Activated T-helper 1 cell treated with Interleukin-2 at 50 U/mL for 16 hours (primary cell): Measurements from ENCODE around the gene SCEL.
"Not testable (repeated sequence)": the region's sequence is repeated elsewhere in the genome, so short reads cannot be mapped to it uniquely, and the experiment has no call there.

Experiments
- DNase-seq: peaks from one replicate; pipeline ENCODE4 v3.0.0-alpha.2; 2020; ENCODE audit warnings: low read depth

Gene SCEL

DNA sequence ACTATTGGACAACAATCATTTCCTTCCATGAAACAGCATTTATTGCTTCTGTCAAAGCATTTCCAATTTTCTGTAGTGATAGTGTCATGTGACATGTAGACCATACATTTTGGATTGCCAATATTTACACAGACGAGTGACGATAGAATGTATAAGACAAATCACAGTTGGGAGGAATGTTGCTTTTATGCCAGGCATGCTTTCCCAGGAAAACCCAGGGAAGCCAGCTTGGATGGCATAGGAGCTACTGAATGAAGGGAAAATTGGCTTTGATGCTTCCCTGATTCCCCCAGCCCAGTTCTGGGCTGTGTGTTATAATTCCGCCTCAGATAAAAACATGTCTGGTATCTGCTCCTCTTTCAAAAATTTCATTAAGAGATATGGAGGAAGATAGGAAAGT is 22.5 kb downstream of the SCEL start:
- DNase-seq = no peak

DNA sequence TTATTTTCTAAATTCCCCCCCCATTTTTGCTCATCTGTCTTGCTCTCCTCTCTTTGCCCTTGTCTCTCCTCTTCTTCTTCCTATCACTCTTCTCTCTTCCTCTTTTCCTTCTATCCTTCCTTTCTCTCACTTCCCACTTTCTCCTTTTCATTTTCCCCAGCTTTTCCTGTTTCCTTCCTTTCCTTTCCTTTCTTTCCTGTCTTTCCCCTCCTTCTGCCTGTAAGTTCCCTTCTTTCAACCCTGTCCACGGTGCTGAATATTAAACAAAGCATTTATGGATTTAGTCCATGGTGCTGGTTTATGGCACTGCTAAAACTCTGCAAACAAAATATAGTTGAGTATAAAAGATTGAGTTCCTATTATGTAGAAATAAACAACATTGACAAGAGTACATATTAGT is 27.6 kb downstream of the SCEL start:
- no peak for DNase-seq

DNA sequence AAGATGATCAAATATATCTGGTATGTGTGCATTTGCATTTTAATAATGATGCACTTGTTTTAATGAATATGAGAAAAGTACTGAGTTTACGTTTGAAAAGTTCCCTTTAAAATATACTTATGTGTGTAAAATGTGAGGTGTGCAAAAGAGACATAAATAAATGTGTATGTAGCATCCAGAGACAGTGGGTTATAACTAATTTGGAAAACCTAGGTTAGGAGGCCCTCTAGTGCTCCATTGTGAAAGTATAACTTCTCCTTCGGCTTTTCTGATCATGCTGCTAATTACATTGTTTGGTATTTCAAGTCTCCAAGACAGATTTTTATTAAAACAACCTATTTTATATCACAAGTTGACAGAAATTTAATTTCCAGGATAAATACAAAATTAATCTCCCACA is 30.1 kb downstream of the SCEL start:
- no peak for DNase-seq

DNA sequence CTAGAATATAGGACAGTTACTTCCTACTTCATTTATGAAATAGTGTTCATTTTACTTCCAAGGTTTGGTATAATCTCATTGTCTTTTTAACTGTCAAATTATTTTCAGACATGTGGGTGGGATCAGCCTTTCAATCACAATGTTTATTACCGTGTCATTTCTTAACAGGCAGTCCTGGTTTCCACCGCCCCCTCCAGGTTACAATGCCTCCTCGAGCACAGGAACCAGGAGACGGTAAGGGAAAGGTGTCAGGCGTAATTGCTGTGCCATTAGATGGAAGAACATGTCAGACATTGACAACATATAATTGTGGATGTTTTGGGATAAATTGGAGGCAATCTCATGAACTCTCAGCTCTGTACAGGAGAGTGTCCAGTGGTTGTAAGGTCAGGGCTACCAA is 36.5 kb downstream of the SCEL start:
- no peak for DNase-seq

DNA sequence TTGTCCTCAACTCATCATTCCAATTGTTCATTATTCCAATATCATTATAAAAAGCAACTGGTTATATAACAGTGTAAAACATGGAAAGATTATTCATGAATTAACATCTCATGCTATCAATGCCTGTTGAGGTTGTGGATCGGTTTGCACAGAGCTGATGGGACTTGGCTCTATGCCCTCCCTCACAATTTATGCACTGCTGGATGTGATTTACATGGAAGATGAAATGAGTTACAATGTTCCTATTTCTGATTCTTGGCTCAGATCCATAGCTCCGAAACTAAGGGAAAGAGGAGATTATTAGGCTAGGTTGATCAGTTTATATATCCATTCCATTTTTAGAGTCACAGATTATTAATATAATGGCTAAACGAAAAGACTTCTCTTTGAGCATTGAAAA is 38.6 kb downstream of the SCEL start:
- no peak for DNase-seq

DNA sequence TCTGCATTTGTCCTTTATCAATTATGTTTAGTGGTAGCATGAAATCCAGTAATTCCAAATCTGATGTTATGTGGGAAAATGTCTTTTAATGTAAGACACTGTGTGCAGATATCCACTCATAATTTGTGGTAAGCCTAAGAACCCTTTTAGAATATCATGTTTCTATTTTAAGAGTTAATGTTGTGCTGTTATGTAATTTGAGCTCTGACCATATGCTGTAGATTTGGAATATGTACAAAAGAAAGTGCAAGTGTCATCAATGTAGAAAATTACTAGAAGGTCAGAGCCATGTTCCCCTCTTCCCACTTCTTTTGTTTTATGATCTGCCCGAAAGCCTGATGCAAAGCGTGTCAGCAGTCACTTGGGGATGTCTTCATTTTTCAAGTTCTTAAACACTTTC is 44.5 kb downstream of the SCEL start:
- DNase-seq = no peak

DNA sequence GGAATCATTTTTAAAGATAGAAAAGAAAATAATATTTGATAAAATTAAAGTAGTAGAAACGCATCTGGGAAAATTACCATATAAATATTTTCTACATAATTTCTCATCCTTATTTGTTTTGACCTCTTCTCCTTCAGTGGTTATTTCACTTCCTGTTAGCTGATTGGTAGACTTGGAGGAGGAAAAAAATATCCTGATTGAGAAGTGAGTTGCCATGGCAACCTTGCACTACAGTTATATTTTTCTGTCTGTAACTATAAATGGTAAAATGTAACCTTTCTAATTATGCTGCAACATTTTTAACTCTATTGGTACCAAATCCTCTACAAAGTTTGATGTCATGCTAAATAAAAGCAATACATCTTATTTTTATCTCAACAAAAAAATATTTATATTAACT is 45.2 kb downstream of the SCEL start:
- DNase-seq = no peak

DNA sequence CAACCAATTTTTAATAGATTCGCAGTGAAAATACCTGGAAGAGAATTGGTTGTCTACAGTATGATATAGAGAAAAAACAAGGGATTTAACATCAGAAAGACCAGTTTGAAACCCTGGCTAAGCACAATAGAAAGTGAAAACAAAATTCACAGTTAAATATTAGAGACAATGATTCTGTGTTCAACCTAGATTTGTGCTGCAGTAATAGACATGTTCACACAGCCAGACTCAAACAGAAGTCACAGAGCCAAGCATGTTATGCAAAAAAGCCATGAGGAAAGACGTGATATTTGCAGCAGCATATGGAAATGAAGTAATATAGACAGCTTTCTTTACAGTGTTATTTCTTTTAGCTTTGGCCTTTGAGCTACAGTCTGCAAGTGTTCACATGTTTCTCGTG is 48.1 kb downstream of the SCEL start:
- DNase-seq = no peak

DNA sequence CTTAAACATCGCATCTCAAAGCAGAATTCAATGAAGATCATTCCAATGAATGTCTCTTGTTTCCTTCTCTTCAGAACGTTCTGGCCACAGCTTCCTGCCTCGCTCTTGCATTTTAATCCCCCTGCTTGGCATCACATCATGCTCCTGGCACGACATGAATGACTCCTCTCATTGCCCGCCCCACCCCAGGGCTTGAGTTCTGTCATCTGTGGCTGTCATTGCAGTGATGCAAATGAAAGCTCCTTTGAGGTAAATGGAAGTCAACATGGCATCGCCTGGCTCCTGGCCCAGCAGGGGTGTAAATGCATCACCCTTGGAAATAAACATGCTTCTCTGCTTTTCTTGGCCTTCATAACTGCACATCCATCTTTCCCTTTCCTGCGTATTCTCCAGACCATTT is 48.6 kb downstream of the SCEL start:
- no peak for DNase-seq

DNA sequence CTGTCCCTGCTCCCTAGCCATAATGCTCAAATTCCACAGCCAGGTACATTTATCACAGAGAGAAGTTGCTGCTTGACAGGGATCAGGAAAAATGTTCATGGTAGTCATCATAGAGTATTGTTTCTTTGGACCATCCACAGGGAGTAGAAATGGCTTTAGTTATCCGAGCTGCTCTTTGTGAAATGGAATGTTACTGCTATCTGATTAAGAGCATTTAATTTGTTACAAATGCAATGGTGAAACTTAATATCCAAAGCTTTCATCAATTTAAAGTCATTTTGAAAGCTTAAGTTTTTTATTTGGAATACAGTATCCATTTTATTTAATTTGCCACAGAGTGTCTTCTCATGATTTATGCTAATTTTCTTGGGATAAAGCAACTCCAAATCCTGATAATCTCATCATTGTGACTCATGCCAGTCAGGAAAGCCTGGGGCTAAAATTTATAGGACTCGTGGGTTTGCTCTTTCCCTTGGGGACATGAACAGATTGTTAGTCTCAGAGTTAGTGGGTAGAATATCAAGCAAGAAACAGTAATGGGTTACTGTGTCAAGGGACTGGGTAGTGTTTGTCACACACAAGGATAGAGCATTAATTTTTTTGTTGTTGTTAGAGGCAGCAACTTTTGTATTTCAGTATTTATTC is 59.8 kb downstream of the SCEL start:
- DNase-seq = no peak

DNA sequence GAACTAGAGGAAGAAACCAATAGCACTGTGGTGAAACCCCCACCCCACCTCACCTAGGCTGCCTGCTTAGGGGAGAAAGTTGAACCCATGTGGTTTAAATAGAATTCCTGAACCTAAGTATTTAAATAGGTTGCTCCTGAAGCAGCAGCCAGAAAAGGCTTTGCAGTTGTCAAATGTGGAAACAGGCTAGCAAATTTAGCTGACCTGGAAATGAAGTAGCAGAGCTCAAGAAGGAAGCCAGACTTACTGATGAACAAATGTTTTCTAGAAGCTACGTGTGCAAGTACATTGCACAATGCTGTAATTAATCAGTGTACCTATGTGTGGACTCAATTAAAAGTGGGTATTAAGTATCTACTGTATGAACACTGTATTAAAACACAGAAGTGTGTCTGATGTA is 61.3 kb downstream of the SCEL start:
- DNase-seq = no peak

DNA sequence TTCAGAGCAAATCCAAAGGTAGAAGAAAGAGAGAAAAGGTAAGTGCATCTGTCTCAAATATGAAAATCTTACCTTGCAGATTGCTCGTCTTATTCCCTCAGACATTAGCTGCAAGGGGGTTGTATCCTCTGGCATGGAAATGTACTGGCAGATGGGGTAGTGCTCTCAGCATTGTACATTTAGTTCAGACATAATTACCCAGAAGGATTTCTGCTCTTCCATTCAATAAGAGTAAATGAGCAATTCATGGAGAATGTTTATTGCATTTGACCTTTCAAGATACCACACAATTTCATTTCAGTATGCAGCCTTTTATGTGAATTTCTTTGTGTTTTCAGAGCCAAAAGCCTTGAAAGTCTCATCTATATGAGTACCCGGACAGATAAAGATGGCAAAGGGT is 63.8 kb downstream of the SCEL start:
- DNase-seq = no peak

DNA sequence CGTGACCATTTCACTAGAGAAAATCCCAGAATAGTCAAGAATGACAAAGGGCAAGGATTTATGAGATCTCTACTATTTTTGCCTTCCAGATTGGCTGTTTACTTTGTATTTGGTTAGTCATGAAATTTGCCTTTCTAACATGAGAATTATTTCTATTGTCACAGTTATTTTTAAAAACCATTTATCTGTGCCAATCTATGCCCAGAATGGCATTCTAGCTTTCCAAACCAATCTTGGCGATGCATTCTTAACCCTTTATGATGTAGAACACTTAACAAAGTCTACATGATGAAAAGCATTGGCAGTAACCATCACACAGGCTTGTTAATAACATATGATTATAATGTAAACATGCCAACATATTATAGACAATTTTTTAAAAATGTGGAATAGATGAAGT is 65.2 kb downstream of the SCEL start:
- DNase-seq = no peak

DNA sequence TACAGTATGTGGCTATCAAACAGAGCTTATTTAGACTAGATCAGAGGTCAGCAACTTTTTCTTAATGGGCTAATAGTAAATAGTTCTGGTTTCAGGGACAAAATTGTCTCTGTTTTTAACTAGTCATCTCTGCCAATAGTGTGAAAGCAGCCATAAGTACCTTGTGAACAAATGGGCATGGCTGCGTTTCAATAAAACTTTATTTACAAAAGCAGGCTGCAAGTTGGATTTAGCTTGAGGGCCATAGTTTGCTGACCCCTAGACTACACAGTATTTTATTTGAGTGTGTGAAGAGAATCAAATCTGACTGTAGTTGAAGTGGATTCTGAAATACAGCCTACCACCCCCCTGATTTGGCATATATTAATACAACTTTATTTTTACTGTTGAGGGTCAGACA is 75.6 kb downstream of the SCEL start:
- no peak for DNase-seq

DNA sequence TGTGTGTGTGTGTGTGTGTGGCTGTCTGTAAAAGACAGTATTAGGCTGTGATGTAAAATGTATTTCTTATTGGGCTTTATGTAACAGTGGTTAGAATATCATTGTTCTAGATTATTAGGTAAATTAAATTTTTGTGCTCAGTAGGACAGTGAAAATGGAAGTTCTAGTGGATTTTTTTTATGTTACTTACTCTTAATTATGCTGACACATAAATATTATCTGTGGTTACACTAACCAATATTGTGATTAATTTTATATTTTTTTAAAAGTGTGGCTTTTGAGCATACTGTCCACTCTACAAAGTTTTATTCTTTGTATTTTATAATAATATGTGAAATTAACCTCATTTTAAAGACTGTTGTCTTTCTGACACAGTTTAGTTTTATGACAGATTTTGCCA is 80.5 kb downstream of the SCEL start:
- no peak for DNase-seq

DNA sequence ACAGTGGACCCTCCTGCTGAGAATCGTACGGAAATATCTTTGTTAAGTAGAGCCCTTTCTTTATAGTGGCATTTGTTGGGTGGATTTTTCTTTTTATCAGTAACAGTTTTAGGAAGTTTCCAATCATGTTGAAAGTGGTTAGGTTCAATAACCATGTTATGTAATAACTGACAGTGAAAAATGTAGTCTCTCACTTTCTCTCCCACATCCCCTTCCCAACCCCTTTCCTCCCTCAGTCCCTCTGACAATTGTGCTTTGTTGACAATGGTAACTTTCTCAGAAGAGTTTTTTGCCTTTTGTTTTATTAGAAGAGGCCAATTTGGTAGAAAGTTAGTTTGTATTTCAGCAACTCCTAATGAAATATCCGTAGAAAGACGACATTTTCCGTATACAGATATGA is 84.1 kb downstream of the SCEL start:
- DNase-seq = no peak

DNA sequence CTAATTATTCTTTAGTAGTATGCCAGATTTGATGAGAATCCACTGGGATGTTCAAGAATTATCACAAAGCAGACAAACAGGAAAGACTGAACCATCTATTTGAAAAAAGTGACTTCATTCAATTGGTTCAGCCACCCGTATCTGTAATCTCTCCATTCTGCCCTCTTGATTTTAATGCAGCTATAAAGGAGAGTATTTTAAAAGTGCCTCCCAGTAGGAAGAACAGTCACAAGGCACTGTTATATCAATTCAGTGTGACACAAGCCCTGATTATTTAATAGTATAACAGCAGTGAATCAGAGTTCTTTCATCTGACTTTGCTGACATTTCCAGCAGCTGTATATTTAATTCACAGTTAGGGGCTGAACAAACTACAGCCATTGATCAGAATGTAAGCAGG is 84.6 kb downstream of the SCEL start:
- no peak for DNase-seq

DNA sequence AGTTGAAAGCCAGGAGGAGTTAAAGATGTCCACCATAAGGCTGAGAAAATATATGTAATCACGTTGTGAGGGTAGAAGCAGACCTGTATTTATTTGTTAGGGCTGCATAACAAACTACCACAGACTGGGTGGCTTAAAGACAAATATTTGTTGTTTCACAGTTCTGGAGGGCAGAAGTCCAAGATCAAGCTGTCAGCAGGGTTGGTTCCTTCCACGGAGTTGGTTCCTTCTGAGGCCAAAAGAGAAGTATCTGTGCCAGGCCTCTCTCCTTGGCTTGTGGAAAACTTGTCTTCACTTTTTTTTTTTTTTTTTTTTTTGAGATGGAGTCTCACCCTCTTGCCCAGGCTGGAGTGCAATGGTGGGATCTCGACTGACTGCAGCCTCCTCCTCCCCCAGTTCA is 88.3 kb downstream of the SCEL start:
- DNase-seq = no peak

DNA sequence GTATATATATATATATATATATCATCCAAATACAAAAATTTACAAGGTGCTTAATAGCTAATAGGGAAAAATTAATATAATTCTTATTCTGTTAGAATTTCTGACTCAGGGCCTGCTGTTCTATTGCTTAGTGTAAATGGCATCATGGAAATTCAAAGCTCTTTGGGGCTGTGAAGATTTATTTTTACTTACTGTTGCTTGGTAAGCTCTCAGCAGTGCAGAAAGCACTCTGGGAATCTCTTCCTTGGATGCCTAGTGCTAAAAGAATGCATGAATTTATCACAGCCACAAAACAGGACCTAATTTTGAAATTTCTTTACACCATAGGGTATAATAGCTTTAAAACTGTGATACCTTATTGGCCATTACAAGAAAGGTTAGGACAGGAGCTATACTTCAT is 92.7 kb downstream of the SCEL start:
- DNase-seq = no peak

DNA sequence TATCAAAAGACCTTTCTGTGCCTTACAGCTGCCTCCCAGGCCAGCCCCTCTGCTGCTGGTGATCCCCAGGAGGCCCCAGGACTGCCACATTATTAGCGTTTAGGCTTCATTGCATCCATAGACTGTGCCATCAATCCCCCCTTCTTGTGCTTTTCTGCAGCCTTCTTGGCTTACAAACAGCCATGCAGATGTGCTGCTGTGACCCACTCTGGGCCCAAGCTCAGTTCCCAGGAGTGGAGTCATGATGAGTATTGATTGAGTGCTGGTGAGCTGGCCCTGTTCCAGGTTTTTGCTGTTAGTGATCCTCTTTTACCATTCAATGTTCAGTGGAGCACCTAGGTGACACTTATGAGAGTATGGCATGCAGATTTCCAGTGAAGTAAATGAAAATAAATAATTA is 102.1 kb downstream of the SCEL start:
- DNase-seq = no peak

DNA sequence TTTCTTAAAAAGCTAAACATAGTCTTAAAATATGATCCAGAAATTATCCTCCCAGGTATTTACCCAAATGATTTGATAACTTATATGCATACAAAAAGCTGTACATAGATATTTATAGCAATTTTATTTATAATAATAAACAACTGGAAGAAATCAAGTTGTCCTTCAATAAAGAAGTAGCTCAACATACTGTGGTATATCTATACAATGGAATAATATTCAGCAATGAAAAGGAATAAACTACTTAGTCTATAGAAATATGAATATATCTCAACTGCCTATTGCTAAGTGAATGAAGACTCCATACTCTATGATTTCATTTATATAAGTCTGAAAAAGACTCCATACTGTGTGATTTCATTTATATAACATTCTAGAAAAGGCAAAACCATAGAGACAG is 114.9 kb downstream of the SCEL start:
- no peak for DNase-seq

DNA sequence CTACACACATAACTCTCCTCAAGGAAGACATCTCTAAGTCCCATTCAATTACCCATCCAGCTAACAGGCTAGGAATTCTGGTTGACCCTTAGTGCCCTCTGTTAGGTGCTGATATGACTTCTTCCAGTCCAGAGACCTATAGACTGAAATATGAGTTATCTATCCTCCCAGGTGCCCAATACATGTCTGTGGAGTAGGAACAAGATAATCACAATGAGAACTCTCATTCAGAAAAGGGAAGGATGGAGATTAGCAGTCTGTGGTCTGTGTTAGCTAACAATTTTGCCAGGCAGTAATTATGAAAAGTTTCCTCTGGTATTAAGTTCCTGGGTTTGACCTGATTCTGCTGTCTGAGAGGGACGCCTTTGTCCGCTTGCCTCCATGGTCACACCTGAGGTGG is 117.8 kb downstream of the SCEL start:
- no peak for DNase-seq

DNA sequence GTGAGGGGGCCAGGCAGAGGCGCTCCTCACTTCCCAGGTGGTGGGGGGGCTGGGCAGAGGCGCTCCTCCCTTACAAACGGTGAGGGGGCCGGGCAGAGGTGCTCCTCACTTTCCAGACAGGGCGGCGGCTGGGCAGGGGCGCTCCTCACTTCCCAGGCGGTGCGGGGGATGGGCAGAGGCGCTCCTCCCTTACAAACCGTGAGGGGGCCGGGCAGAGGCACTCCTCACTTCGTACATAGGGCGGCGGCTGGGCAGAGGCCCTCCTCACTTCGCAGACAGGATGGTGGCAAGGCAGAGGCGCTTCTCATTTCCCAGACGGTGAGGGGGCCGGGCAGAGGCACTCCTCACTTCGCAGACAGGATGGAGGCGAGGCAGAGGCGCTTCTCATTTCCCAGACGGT is 124.5 kb downstream of the SCEL start:
- DNase-seq = not testable (repeated sequence)

DNA sequence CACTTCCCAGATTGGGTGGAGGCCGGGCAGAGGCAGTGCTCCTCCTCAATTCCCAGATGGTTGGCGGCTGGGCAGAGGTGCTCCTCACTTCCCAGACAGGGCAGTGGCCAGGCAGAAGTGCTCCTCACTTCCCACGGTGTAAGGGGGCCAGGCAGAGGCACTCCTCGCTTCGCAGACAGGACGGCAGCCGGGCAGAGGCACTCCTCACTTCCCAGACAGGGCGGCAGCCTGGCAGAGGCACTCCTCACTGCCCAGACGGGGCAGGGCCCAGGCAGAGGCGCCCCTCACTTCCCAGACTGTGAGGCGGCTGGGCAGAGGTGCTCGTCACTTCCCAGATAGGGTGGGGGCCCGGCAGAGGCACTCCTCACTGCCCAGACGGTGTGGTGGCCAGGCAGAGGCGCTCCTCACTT is 125.3 kb downstream of the SCEL start:
- no peak for DNase-seq

DNA sequence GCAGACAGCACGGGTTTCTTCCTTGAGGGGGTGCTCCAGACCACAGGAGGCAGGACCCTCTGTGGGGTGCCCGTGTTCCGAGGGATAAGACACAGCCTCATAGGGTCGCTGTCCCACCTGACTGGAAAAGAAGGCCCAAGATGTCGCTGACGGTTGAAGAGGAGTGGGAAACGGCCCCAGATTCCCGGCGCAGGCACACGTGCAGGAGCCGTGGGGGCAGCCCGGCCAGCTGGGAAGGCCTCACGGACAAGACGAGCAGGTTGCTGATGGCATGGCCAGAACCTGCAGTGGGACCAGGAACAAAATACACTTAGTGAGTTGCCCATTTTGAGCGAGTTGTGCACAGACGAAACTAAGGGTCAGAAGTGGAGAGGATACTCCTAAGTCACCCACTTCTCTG is 126.8 kb downstream of the SCEL start:
- DNase-seq = not testable (repeated sequence)
